H9 (cell line): ENCODE results near the gene STOM. TPM values are rescaled to one million over a fixed set of nuclear protein-coding genes. Genes with fewer than 3 reads are reported as not detected.

Experiments used
- DNase-seq: peaks from one replicate; pipeline ENCODE4 v3.0.0-alpha.2; 2017
- H2AFZ ChIP-seq: one replicate; pipeline ENCODE4 v1.6.1; 2013; ENCODE audit warnings: mild to moderate bottlenecking, low read length, control low read depth, moderate library complexity
- H2AK5ac ChIP-seq: 2 replicates; pipeline ENCODE4 v1.6.1; 2013; ENCODE audit warnings: low read length, control low read depth, mixed read lengths; ENCODE audit not compliant: insufficient read length
- H2BK120ac ChIP-seq: one replicate; pipeline ENCODE4 v1.6.1; 2013; ENCODE audit warnings: low read depth, mild to moderate bottlenecking, low read length, control low read depth, inconsistent platforms; ENCODE audit not compliant: poor library complexity, severe bottlenecking
- H2BK12ac ChIP-seq: 2 replicates; pipeline ENCODE4 v1.6.1; 2013; ENCODE audit warnings: low read length, control low read depth, mixed read lengths, low read depth; ENCODE audit not compliant: insufficient read length
- H2BK15ac ChIP-seq: 2 replicates; pipeline ENCODE4 v1.6.1; 2013; ENCODE audit warnings: low read depth, low read length, control low read depth
- H2BK20ac ChIP-seq: one replicate; pipeline ENCODE4 v1.6.1; 2013; ENCODE audit warnings: low read depth, mild to moderate bottlenecking, low read length, control low read depth, inconsistent platforms; ENCODE audit not compliant: poor library complexity, severe bottlenecking
- H2BK5ac ChIP-seq: 2 replicates; pipeline ENCODE4 v1.6.1; 2013; ENCODE audit warnings: low read length, control low read depth, mixed read lengths; ENCODE audit not compliant: insufficient read length
- H3K14ac ChIP-seq: 2 replicates; pipeline ENCODE4 v1.6.1; 2013; ENCODE audit warnings: low read length, control low read depth; ENCODE audit not compliant: insufficient read depth
- H3K18ac ChIP-seq: 2 replicates; pipeline ENCODE4 v1.6.1; 2013; ENCODE audit warnings: low read depth, mild to moderate bottlenecking, mixed read lengths, low read length, control low read depth; ENCODE audit not compliant: insufficient read length
- H3K23ac ChIP-seq: 2 replicates; pipeline ENCODE4 v1.6.1; 2013; ENCODE audit warnings: low read length, control low read depth, mixed read lengths, low read depth; ENCODE audit not compliant: insufficient read length
- H3K23me2 ChIP-seq: 2 replicates; pipeline ENCODE4 v1.6.1; 2013; ENCODE audit warnings: low read depth, mild to moderate bottlenecking, mixed read lengths, low read length, control low read depth; ENCODE audit not compliant: insufficient read length, poor library complexity, severe bottlenecking
- H3K27ac ChIP-seq: 2 replicates; pipeline ENCODE4 v1.5.1; 2013; ENCODE audit warnings: low read length, control low read depth, mixed read lengths, low read depth; ENCODE audit not compliant: insufficient read length
- H3K27me3 ChIP-seq: 2 replicates; pipeline ENCODE4 v1.6.1; 2013; ENCODE audit warnings: low read length, control low read depth, inconsistent platforms; ENCODE audit not compliant: insufficient read depth
- H3K4ac ChIP-seq: 2 replicates; pipeline ENCODE4 v1.6.1; 2013; ENCODE audit warnings: low read depth, mild to moderate bottlenecking, control low read depth, inconsistent platforms, low read length, moderate library complexity
- H3K4me1 ChIP-seq: 2 replicates; pipeline ENCODE4 v1.6.1; 2013; ENCODE audit warnings: low read length, control low read depth, inconsistent platforms; ENCODE audit not compliant: insufficient read depth
- H3K4me2 ChIP-seq: 2 replicates; pipeline ENCODE4 v1.6.1; 2013; ENCODE audit warnings: low read length, control low read depth, mixed read lengths; ENCODE audit not compliant: insufficient read length, insufficient read depth
- H3K56ac ChIP-seq: 2 replicates; pipeline ENCODE4 v1.6.1; 2013; ENCODE audit warnings: low read depth, mild to moderate bottlenecking, mixed read lengths, low read length, control low read depth; ENCODE audit not compliant: insufficient read length
- H3K79me1 ChIP-seq: 2 replicates; pipeline ENCODE4 v1.6.1; 2013; ENCODE audit warnings: low read depth, mild to moderate bottlenecking, moderate library complexity, low read length, control low read depth, inconsistent platforms; ENCODE audit not compliant: insufficient read depth, poor library complexity, severe bottlenecking
- H3K79me2 ChIP-seq: 2 replicates; pipeline ENCODE4 v1.6.1; 2013; ENCODE audit warnings: low read length, control low read depth, inconsistent platforms; ENCODE audit not compliant: insufficient read depth
- H3K9ac ChIP-seq: 2 replicates; pipeline ENCODE4 v1.6.1; 2013; ENCODE audit warnings: low read length, control low read depth, mixed read lengths; ENCODE audit not compliant: insufficient read length; ENCODE audit errors: extremely low read depth
- H3K9me3 ChIP-seq: one replicate; pipeline ENCODE4 v1.6.1; 2013; ENCODE audit warnings: low read depth, low read length, inconsistent platforms; ENCODE audit not compliant: control insufficient read depth
- H3T11ph ChIP-seq: one replicate; pipeline ENCODE4 v1.6.1; 2013; ENCODE audit warnings: mild to moderate bottlenecking, low read length, control low read depth, inconsistent platforms
- H4K20me1 ChIP-seq: one replicate; pipeline ENCODE4 v1.6.1; 2013; ENCODE audit not compliant: control insufficient read depth, insufficient read length, insufficient read depth
- H4K5ac ChIP-seq: 2 replicates; pipeline ENCODE4 v1.6.1; 2013; ENCODE audit warnings: low read depth, mild to moderate bottlenecking, mixed read lengths, low read length, control low read depth; ENCODE audit not compliant: insufficient read length
- H4K8ac ChIP-seq: replicated peaks from 2 replicates; pipeline ENCODE4 v1.6.1; 2013; ENCODE audit warnings: low read length, control low read depth, mixed read lengths, low read depth; ENCODE audit not compliant: insufficient read length
- H4K91ac ChIP-seq: 2 replicates; pipeline ENCODE4 v1.6.1; 2013; ENCODE audit warnings: low read depth, mild to moderate bottlenecking, moderate library complexity, mixed read lengths, low read length, control low read depth; ENCODE audit not compliant: insufficient read length
- H3K27ac Mint-ChIP-seq, 3 experiments: 2 replicates in 2 of 3; 3 replicates in 1 of 3; pipeline ENCODE4 v1.8.0; 2020 to 2021; ENCODE audit warnings: mixed read lengths in 3 of 3, mild to moderate bottlenecking in 1 of 3, moderate library complexity in 1 of 3
- H3K27me3 Mint-ChIP-seq: 2 replicates; pipeline ENCODE4 v1.8.0; 2021; ENCODE audit warnings: low read depth, mild to moderate bottlenecking, moderate library complexity, mixed read lengths
- H3K36me3 Mint-ChIP-seq, 3 experiments: 2 replicates in 2 of 3; 3 replicates in 1 of 3; pipeline ENCODE4 v1.8.0; 2020 to 2021; ENCODE audit warnings: low read depth in 3 of 3, mixed read lengths in 3 of 3; ENCODE audit not compliant: insufficient read depth in 1 of 3
- H3K4me1 Mint-ChIP-seq, 2 experiments: 2 replicates each; pipeline ENCODE4 v1.8.0; 2020; ENCODE audit warnings: mixed read lengths in 2 of 2
- H3K4me3 Mint-ChIP-seq, 2 experiments: 2 replicates in 1 of 2; 3 replicates in 1 of 2; pipeline ENCODE4 v1.8.0; 2020 to 2021; ENCODE audit warnings: mild to moderate bottlenecking in 2 of 2, mixed read lengths in 2 of 2, moderate library complexity in 1 of 2
- H3K9me3 Mint-ChIP-seq, 2 experiments: 2 replicates in 1 of 2; 3 replicates in 1 of 2; pipeline ENCODE4 v1.8.0; 2020; ENCODE audit warnings: mild to moderate bottlenecking in 2 of 2, mixed read lengths in 2 of 2, moderate library complexity in 1 of 2
- CTCF ChIP-seq: fragments of 200-600 bp; sonication (generic); conservative IDR thresholded peaks from 3 replicates; pipeline ENCODE4 v1.8.0; 2021; ENCODE audit warnings: antibody characterized with exemption, mild to moderate bottlenecking
- WGBS: extraction: QIAGEN DNeasy Blood & Tissue Kit; methylation state at CpG from one replicate; pipeline ENCODE4 v1.1.7; 2013; ENCODE audit warnings: missing lambda C conversion rate, low lambda C conversion rate, mixed read lengths; ENCODE audit not compliant: insufficient read length; ENCODE audit errors: extremely low coverage; 5-methylcytosine and 5-hydroxymethylcytosine counted together
- total RNA-seq: library from RNA; stranded (reverse); gene quantifications from 2 replicates; pipeline ENCODE4 v1.2.1, GENCODE V29; 2021

STOM gene
- total RNA-seq, 1 experiment from 2014 or later, result 15.3 TPM

GRCh38 chr9:121404906-121405305, 34.9 kb upstream of the STOM start:
- WGBS, result 100% methylated on average over 1 of the region's 2 CpGs
- H3K79me2 ChIP-seq, result no peaks in the 10 kb centered on the region
- H2AK5ac ChIP-seq, result no peak overlapping the region
- no peaks in the 10 kb centered on the region for H3K4me1 ChIP-seq
- TF ChIP-seq CTCF, result no peak
- H3K9me3 Mint-ChIP-seq, result peaks cover 4 to 8% of the 10 kb centered on the region in 2 experiments; a peak in 3 of 5 replicates
- no peak for DNase-seq
- H3K79me1 ChIP-seq, result no peaks in the 10 kb centered on the region
- no peak overlapping the region for H3K27ac Mint-ChIP-seq
- no peak overlapping the region for H3K4me2 ChIP-seq
- peaks cover 18% of the 10 kb centered on the region for H3K27me3 Mint-ChIP-seq
- H3T11ph ChIP-seq, result no peak overlapping the region
- no peak overlapping the region for H2BK120ac ChIP-seq
- H3K4me3 Mint-ChIP-seq, result no peak overlapping the region
- no peak overlapping the region for H2AFZ ChIP-seq
- H3K4me1 Mint-ChIP-seq, result peaks cover 15 to 21% of the 10 kb centered on the region in 2 experiments
- no peaks in the 10 kb centered on the region for H3K9me3 ChIP-seq
- no peak overlapping the region for H2BK15ac ChIP-seq
- H2BK12ac ChIP-seq, result no peak overlapping the region
- H3K4ac ChIP-seq, result no peak overlapping the region
- no peak overlapping the region for H3K9ac ChIP-seq
- H3K27me3 ChIP-seq, result no peaks in the 10 kb centered on the region
- no peak overlapping the region for H4K8ac ChIP-seq
- no peak overlapping the region for H4K91ac ChIP-seq
- H4K5ac ChIP-seq, result no peak overlapping the region
- no peak overlapping the region for H2BK5ac ChIP-seq
- peaks cover 0 to 5% (median 4%) of the 10 kb centered on the region in 3 experiments; a peak in 3 of 7 replicates for H3K36me3 Mint-ChIP-seq
- no peak overlapping the region for H3K18ac ChIP-seq
- no peaks in the 10 kb centered on the region for H3K23me2 ChIP-seq
- H3K14ac ChIP-seq, result no peak overlapping the region
- no peak overlapping the region for H3K27ac ChIP-seq
- no peak overlapping the region for H3K56ac ChIP-seq
- H4K20me1 ChIP-seq, result no peaks in the 10 kb centered on the region
- no peak overlapping the region for H3K23ac ChIP-seq
- no peak overlapping the region for H2BK20ac ChIP-seq
